Dedifferentiated amniotic fluid mesenchymal stem cell (primary cell): ENCODE results near the gene HES3.

Source experiments
- DNase-seq: peaks from one replicate; pipeline ENCODE4 v3.0.0-alpha.2; 2016; ENCODE audit errors: extremely low spot score

HES3 gene

DNA sequence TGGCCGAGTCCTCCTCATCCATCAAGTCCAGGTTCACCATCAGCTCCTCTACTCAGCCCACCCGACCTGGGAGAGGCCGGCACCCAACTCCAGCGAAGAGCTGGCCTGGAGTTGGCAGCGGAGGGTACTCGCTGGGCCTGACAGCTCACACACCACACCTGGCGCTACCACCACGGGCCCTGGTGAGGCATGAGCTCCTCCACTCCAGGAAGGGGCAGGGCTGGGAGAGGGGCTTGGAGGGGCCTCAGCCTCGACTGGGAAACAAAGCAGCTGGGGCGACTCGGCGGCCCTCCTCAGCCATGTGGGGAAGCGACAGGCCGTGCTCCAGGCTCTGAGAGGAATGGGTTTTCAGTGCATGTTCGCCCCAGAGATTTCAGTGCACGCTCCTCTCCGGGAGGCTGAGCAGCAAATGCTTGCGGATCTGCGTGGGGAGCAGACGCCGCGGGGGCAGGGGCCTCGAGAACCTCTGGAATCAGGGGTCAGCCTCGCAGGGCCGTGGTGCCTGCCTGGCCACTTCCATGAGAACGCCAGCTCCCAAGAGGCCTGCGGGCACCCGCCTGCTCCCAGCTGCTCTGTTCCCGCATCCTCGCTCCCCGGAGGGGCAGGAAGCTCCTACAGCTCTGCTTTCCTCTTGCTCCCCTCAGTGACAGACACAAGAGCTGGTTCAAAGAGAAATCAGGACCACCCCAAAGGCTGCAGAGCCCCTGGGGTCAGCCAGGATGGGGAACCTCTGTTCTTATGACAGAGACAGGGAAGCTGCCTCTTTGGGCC is 35.8 kb downstream of the HES3 start:
- no peak for DNase-seq

DNA sequence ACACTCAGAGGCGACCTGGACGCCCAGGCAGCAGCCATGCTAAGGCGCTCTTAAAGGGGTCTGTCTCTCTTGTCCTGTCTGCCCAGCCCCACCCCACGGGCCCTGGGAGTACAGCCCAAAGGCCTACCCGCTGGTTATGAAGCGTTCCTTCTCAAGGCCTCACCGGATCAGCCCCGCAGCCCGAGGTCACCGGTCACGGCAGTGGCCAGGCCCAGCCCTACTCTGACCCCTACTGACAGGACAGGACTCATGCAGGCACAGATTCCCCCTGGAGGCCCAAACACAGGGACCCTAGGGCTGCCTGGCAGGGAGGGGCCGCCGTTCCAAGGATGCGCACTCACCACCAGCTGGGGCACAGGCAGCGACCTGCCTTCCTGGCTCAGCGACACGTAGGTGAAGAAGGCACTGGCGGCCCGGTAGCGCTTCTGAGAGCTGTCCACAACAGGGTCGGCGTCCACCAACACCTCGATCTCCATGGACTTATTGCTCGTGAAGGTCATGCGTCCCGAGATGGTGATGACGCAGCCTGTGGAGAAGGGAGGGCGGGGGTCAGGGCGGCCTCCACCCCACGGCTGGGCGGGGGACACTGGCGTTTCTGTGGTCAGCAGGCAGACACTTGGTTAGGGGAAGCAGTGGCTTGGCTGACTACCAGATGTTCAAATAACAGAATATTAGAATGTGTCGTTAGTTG is 36.9 kb downstream of the HES3 start:
- no peak for DNase-seq

DNA sequence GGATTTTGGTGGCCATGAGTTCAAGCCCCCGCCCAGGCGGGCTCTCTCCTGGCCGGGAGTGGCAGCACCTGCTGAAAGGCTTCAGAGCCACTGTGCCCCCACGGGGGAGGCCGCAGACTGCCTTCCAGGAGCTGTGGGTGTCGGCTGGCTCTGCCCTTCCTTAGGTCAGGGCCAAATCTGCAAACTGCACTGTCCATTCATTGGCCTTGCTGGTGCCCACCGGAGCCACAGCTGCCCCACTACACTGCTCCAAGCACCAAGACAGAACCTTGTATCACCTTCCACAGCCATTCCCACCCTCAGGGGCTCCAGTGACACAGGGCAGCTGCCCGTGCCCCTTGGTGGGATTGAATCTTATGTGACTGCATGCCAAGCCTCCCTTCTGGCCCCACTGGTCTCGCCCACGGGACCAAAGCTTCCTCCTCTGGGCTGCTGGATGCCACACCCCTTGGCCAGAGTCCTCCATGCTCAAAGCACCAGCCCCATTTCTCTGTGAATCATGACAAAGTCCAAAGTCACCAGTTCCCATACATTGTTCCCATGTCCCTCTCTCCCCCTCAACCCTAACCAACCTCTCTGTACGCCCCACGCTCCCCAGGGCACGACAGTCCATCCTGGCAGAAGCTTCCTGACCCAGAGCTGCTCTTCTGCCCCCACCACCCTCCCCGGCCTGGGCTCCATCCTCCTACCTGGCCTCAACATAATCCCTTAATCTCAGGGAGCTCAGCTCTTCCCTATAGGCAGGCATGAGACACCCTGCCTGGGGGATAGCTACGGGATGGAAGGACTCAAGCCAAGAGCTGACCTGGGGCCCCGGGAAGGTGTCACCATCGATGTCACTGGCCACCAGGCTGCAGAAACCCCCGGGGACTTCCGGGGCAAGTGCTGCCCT is 37.8 kb downstream of the HES3 start:
- DNase-seq: no peak

DNA sequence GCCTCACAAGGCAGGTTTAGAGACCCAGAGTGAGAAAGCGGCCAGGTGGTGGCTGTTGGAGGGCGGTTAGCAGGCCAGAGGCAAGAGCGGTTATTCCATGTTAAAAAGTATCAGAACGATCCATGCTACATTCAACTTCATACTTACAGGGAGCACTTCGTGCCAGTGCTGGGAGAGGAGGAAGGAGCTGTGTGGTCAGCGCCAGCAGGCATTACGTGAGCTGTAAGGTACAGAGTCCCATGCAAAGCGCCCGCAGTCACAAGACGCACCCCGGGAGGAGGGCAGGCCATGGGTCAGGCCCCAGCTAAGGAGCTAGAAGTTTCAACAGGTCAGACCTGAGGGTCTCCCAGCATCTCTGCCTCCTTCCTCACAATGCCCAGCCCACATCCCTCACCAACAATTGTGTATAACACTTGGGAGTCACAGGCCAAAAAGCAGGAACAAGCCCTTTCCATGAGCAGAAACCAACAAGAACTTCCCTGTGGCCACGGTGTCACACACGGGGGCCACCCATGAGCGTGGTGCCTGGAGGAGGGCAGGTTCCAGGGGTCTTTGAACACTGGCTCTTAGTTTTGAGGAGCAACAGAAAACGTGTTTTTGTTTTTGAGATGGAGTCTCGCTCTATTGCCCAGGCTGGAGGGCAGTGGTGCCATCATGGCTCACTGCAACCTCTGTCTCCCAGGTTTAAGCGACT is 38.7 kb downstream of the HES3 start:
- no peak for DNase-seq

DNA sequence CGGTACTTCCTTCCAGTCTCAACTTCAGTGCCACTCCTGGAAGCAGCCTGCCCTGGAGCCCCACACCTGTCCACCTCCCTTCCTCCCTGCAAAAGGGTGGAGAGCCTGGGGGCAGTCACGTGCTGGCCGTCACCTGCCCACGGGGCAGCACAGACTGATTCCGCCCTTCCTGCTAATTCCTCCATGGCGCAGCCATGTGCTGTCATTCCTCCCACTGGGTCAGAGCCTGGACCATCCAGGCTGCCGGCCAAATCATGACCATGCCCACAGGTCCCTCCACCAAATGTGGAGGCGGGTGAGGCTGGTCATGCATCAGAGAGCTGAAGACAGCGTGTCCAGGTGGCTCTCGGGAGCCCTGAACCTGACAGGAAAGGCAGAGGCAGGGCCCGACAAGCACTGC is 41.4 kb downstream of the HES3 start:
- no peak for DNase-seq

DNA sequence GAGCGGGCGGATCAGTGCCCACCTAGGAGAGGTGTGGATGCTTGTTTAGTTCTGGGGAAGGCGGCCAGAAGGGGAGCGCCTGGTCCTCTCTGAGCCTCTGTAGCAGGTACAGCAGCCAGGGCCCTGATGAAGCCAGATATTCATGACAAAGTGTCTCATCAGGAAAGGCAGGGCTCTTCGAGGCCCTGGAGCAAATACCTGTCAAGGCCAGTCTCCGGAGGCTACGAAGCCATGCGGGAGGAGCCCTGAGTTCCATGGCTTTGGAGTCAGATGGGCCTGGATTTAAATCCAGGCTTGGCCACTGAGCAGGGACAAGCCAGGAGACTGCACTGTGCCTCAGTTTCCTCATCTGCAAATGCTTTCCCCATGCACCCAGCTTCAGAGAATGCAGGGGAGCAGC is 42.3 kb downstream of the HES3 start:
- no peak for DNase-seq

DNA sequence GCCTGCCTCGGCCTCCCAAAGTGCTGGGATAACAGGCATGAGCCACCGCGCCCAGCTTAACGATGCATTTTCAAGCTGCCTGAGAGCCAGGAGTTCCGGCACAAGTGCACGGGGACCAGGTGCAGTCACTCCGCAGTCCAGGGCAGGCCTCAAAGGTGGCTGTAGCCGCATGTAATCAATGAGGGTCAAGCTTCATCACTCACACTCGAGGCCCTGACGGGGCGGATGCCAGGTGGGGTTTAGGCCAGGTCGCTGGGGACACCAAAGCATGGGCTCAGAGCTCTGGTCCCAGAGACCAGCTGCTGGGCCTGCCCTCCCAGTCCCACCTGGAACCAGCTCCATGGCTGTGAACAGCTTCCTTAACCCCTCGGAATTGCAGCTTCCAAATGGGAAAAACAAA is 43.0 kb downstream of the HES3 start:
- no peak for DNase-seq

DNA sequence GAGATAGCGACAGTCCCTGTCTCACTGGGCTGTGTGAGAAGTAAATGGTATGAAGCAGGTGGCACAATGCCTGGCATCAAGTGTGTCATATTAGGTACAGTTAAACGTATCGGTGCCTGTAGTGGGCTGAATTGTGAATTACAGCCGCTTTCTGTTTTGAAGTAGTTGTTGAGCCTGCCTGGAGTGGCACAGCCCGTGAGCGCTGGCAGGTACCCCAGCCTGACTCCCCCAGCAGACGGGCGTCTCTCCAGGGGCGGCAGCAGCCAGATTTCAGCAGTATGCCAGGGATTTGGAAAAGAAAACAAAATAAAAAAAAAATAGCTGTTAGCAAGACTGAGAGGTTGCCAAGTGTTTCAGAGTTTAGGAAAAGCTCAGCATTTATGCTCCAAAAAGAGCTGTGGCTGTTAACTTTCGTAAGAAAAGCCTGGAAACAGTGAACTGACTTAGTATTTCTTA is 43.5 kb downstream of the HES3 start:
- DNase-seq: no peak

DNA sequence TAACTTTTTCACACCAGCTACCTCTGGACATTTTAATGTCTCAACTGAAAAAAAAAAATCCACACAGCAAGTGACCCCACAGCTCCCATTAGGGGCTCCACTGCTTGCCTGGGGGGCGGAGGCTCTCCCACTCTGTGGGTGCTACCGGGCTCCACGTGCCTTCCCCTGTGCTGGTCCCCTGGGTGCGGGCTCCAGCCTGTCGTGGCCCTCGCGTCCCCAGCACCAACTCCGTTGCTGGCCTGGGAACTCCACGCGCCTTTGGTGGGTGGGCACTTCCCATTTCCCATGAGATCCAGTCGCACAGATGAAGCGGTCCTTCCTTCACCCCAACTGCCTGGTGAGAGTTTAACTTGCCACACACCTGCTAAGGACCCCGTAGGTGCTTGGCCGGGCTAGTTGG is 44.0 kb downstream of the HES3 start:
- no peak for DNase-seq

DNA sequence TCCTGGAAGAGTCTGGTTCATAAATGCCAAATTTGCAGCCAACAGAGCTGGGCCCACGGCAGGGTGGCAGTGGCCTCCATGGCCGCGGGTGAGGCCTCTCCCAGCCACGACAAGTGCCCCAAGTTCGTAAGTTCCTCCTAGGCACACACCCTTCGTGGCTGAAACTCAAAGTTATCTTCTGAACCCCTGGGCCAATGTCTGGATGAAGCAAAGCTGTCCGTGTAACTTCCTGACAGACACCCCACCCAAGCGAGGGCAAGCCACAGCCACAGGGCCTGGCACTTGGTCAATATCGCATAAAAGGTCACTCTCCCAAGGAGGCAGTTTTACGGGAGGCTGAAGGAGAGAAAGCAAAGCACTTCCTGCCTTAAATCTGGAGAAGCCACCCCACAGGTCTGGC is 44.7 kb downstream of the HES3 start:
- no peak for DNase-seq

DNA sequence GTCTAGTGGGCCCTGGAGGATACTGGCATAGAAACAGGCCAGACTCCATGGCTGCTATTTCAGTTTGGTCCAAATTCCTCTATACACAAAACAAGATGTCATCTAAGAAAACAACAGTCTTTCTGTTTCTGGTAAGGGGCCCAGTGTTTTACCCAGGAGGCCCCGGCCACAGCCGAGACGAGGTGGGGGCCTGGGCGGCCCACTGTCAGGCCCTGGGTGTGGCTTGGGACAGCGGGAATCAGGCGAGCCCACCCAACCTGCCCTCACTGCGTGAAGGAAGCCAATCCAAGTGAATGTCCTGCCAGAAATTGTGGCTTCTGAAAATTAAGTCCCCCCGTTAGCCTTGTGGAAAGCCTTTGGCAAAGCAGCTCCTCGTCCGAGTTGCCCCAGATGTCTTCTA is 48.1 kb downstream of the HES3 start:
- DNase-seq: no peak

DNA sequence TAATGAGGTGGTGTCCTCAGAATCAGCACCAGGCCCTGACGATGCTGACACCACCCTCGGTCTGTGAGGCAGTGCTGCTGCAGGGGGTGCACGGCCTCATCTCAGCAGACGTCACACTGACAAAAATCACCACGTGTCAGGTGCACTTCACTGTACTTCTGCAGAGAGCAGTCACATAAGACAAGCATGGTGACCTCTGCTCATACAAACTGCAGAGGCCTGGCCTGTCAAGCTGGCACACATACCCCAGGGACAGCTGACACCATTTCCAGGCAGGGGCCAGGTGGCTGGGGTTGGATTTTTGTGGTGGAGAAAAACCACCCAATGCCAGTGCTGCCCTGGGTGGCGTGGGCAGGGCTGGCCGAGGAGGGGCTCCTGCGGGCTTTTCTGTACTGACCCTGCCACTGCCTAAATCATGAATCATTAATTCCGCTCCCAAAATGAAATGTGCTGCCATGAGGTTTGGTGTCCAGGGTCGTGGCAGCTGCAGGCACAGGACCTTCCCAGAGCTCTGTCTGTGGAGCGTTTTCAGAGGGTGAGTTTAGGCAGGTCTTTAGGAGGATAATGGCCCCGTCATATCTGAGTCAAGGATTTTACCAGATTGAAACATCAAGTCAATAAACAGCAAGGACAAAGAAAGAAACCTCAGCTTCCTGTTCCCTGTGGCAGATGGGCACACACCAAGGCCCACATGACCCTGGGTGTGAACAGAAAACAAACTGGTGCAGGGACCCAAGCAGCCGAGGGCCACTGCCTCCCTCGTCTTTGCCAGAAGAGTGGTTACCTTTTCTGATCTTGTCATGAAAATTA is 50.3 kb downstream of the HES3 start:
- no peak for DNase-seq

DNA sequence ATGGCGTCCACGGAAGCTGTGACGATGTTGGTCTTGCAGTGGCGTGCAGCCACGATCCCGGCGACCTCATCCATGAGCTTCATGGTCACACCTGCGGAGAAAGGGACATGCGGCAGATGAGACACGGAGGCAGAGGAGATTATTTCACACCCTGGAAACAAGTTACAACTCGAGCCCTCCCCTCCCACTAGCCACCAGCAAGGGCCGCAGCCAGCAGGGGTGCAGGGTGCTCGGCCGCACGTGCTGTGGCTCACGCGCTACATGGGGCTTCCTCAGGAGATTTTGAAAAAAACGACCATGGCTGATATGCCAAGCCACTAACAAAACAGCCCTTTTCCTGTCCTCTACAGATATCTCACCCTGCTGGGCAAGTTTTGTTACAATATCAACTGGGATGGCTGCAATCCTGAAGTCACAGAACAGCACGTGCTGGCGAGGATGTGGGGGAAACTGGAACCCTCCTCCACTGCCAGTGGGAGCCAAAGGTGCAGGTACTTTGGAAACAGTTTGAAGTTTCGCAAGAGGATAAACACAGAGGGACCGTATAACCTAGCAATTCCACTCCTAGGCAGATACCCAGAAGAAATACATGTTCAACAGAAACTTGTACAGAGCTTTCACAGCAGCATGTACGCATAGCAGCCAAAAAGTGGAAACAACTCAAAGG is 51.0 kb downstream of the HES3 start:
- DNase-seq: no peak
